HCT116 (cell line): ENCODE measurements around the gene GDPD5. TPM values are rescaled to one million over a fixed set of nuclear protein-coding genes. Genes with fewer than 3 reads are reported as not detected.

ENCODE experiments used
- ATAC-seq: fragments of 200-7000 bp; cut with Tn5 transposase; 2 replicates; pipeline ENCODE4 v1.9.1; 2020; ENCODE audit warnings: mild to moderate bottlenecking, moderate library complexity
- BruUV-seq: library from RNA; stranded (reverse); fragments of 400-500 nt; replicated peaks from 2 replicates; lab custom pipeline; 2021; lab: Mats Ljungman, UMichigan
- CTCF ChIA-PET: fragments of 300-600 bp; sonication (Branson Sonifier 250); formaldehyde crosslinking; loops from one replicate; lab custom pipeline; 2021; ENCODE audit warnings: antibody characterized with exemption; lab: Charles Lee
- POLR2A ChIA-PET: fragments of 300-600, 350-600 bp; sonication (Branson Sonifier 250); formaldehyde crosslinking; loops from one replicate; lab custom pipeline; 2021; ENCODE audit warnings: antibody characterized with exemption; lab: Charles Lee
- RAD21 ChIA-PET, 2 experiments: fragments of 300-600 bp; sonication (Branson Sonifier 250); formaldehyde crosslinking; loops; one replicate each; lab custom pipeline; 2023; ENCODE audit warnings: low total read pairs in 2 of 2; ENCODE audit not compliant: uncharacterized antibody in 2 of 2, unreplicated experiment in 2 of 2, low non-redundant PET in 1 of 2; lab: Charles Lee
- DNase-seq: peaks from one replicate; pipeline ENCODE4 v3.0.0-alpha.2; 2010; ENCODE audit warnings: low read depth, low spot score
- H2AFZ ChIP-seq: fragments of 200-600 bp; shearing (Covaris generic), sonication (generic); 2 replicates; pipeline ENCODE4 v1.6.1; 2017; ENCODE audit warnings: low read depth, mixed run types, mixed read lengths, antibody characterized with exemption, low read length; ENCODE audit not compliant: poor library complexity, severe bottlenecking
- H3K27ac ChIP-seq: 2 replicates; pipeline ENCODE4 v1.5.1; 2012; ENCODE audit warnings: low read depth, low read length
- H3K27me3 ChIP-seq: fragments of 200-600 bp; sonication (generic); 2 replicates; pipeline ENCODE4 v1.6.1; 2016; ENCODE audit warnings: mixed run types, low read length, mixed read lengths; ENCODE audit not compliant: insufficient read depth
- H3K36me3 ChIP-seq, 2 experiments: fragments of 200-500 bp in 1 of 2; fragments of 200-600 bp in 1 of 2; sonication (Bioruptor generic) in 1 of 2; sonication (generic) in 1 of 2; 2 replicates each; pipeline versions ENCODE4 v1.5.1 to v1.6.1; 2014 to 2016; ENCODE audit warnings: low read length in 2 of 2, inconsistent platforms in 1 of 2, mixed read lengths in 1 of 2, mixed run types in 1 of 2; ENCODE audit not compliant: insufficient read depth in 2 of 2, control insufficient read depth in 1 of 2
- H3K4me1 ChIP-seq, 2 experiments: fragments of 200-600 bp in 1 of 2; sonication (generic) in 1 of 2; 2 replicates each; pipeline versions ENCODE4 v1.5.1 to v1.6.1; 2012 to 2017; ENCODE audit warnings: low read length in 2 of 2, inconsistent platforms in 1 of 2, mild to moderate bottlenecking in 1 of 2, mixed read lengths in 1 of 2, mixed run types in 1 of 2, moderate library complexity in 1 of 2; ENCODE audit not compliant: insufficient read depth in 2 of 2, control insufficient read depth in 1 of 2
- H3K4me2 ChIP-seq: fragments of 200-600 bp; sonication (generic); 2 replicates; pipeline ENCODE4 v1.6.1; 2017; ENCODE audit warnings: mixed run types, low read length, mixed read lengths
- H3K4me3 ChIP-seq, 2 experiments: fragments of 200-600 bp in 1 of 2; sonication (generic) in 1 of 2; replicated peaks in 1 of 2; 2 replicates each; pipeline ENCODE4 v1.5.1; 2011 to 2016; ENCODE audit warnings: low read length in 2 of 2, control low read depth in 1 of 2, low read depth in 1 of 2, mild to moderate bottlenecking in 1 of 2, mixed read lengths in 1 of 2, mixed run types in 1 of 2
- H3K79me2 ChIP-seq: fragments of 200-600 bp; sonication (generic); 2 replicates; pipeline ENCODE4 v1.6.1; 2017; ENCODE audit warnings: mild to moderate bottlenecking, mixed run types, low read length, moderate library complexity, mixed read lengths; ENCODE audit not compliant: insufficient read depth
- H3K9ac ChIP-seq: fragments of 200-600 bp; sonication (generic); 2 replicates; pipeline ENCODE4 v1.6.1; 2016; ENCODE audit warnings: low read length, mixed read lengths
- H3K9me2 ChIP-seq: fragments of 200-600 bp; sonication (generic), shearing (Covaris generic); 2 replicates; pipeline ENCODE4 v1.6.1; 2017; ENCODE audit warnings: mixed run types, mild to moderate bottlenecking, moderate library complexity; ENCODE audit not compliant: insufficient read depth
- H3K9me3 ChIP-seq, 2 experiments: fragments of 200-500 bp in 1 of 2; fragments of 200-600 bp in 1 of 2; sonication (Bioruptor generic) in 1 of 2; sonication (generic) in 1 of 2; 2 replicates each; pipeline ENCODE4 v1.6.1; 2014 to 2017; ENCODE audit warnings: low read length in 2 of 2, mixed read lengths in 2 of 2, inconsistent platforms in 1 of 2, low read depth in 1 of 2, mild to moderate bottlenecking in 1 of 2, mixed run types in 1 of 2, moderate library complexity in 1 of 2; ENCODE audit not compliant: control insufficient read depth in 1 of 2, insufficient read depth in 1 of 2
- H4K20me1 ChIP-seq: fragments of 200-600 bp; sonication (generic), shearing (Covaris generic); 2 replicates; pipeline ENCODE4 v1.6.1; 2017; ENCODE audit warnings: mixed run types, mild to moderate bottlenecking, moderate library complexity; ENCODE audit not compliant: insufficient read depth
- CBX3 ChIP-seq: IDR thresholded peaks from 2 replicates; pipeline ENCODE4 v1.6.1; 2012; ENCODE audit warnings: low read depth
- CTCF ChIP-seq, 3 experiments: fragments of 200-600 bp in 1 of 3; sonication (generic) in 1 of 3; IDR thresholded peaks in 2 of 3; conservative IDR thresholded peaks in 1 of 3; 2 replicates each; pipeline ENCODE4 v1.5.1; 2012 to 2017; ENCODE audit warnings: low read depth in 2 of 3, low read length in 2 of 3, antibody characterized with exemption in 1 of 3, borderline replicate concordance in 1 of 3, control low read depth in 1 of 3, mild to moderate bottlenecking in 1 of 3, mixed read lengths in 1 of 3, mixed run types in 1 of 3, moderate library complexity in 1 of 3; ENCODE audit not compliant: insufficient read depth in 1 of 3
- EGR1 ChIP-seq: IDR thresholded peaks from 2 replicates; pipeline ENCODE4 v1.6.1; 2012; ENCODE audit warnings: low read depth
- ELF1 ChIP-seq: IDR thresholded peaks from 2 replicates; pipeline ENCODE4 v1.6.1; 2012; ENCODE audit warnings: low read depth, borderline replicate concordance
- EZH2 ChIP-seq: fragments of 200-600 bp; sonication (generic); IDR thresholded peaks from 2 replicates; pipeline ENCODE4 v1.6.1; 2017; ENCODE audit warnings: antibody characterized with exemption, mixed run types
- EZH2phosphoT487 ChIP-seq: fragments of 200-600 bp; IDR thresholded peaks from 2 replicates; pipeline ENCODE4 v1.6.1; 2018; ENCODE audit warnings: antibody characterized with exemption, borderline replicate concordance
- JUND ChIP-seq: IDR thresholded peaks from 2 replicates; pipeline ENCODE4 v1.6.1; 2012
- MAX ChIP-seq: IDR thresholded peaks from 2 replicates; pipeline ENCODE4 v1.6.1; 2012
- POLR2AphosphoS5 ChIP-seq: IDR thresholded peaks from 2 replicates; pipeline ENCODE4 v1.6.1; 2011; ENCODE audit warnings: mild to moderate bottlenecking, low read depth, low read length, moderate library complexity
- REST ChIP-seq: IDR thresholded peaks from 2 replicates; pipeline ENCODE4 v1.6.1; 2012; ENCODE audit warnings: low read depth
- SIN3A ChIP-seq: IDR thresholded peaks from 2 replicates; pipeline ENCODE4 v1.6.1; 2012; ENCODE audit warnings: low read depth
- SP1 ChIP-seq: IDR thresholded peaks from 2 replicates; pipeline ENCODE4 v1.6.1; 2012; ENCODE audit warnings: low read depth
- SRF ChIP-seq: IDR thresholded peaks from 2 replicates; pipeline ENCODE4 v1.6.1; 2012; ENCODE audit warnings: low read depth
- intact Hi-C: fragments of 100-400 bp; cut with micrococcal nuclease; formaldehyde crosslinking; loops from 2 replicates; pipeline ENCODE4 v1.10.0; 2022
- total RNA-seq: library from RNA; stranded (reverse); gene quantifications from one replicate; pipeline ENCODE4 v1.2.1, GENCODE V29; 2021; ENCODE audit not compliant: unreplicated experiment
- TF ChIP-seq, protein P1 (sequence below): IDR thresholded peaks from 2 replicates; pipeline ENCODE4 v1.6.1; 2012

Gene GDPD5
- total RNA-seq, 1 experiment from 2014 or later, result 27.5 TPM

DNA sequence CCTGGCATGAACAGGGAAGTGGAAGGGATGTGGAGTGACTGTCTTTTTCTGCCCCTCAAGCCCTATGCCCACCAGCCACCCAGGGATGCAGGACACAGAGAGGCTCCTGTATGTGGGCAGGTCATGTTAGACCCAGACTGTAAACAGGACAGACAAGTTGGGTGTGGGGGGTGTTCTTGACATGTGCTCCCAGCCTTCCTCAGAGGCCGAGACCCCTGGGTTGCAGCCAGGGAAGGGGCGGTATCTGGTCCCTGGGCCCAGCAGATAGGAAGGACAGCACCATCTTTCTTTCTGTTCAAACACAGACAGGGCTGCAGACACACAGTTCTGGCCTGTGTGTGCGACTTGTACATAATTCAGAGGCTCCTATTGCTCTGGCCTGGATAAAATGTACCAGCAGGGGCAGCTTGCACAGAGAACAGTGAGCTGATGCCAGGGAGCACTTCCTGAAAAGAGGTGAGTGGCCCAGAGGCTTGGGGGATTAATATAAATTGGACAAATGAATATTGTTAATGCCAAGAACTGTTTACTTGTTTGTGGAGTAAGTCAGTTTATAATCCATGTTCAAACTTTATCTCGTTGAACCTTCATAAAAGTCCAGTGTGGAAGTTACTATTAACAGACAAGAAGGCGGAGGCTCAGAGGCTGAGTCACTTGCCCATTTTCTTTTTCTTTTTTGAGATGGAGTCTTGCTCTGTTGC, 16.6 kb downstream of the GDPD5 start:
- CTCF ChIA-PET, result no interaction called here
- no peak overlapping the region for H2AFZ ChIP-seq
- no peaks in the 10 kb centered on the region for H3K79me2 ChIP-seq
- no peak overlapping the region for H3K4me2 ChIP-seq
- ATAC-seq, result no peak
- intact Hi-C loops, result no loop called here
- H3K27ac ChIP-seq, result no peak overlapping the region
- no peak overlapping the region for H3K4me3 ChIP-seq
- POLR2A ChIA-PET, result no interaction called here
- TF ChIP-seq REST (no peak), POLR2AphosphoS5 (no peak), CTCF (IDR thresholded peaks at IDR 0.05 in 2 of 3, conservative IDR thresholded peaks at IDR 0.05 in 1 of 3; ENCODE audit: borderline replicate concordance in 1 of 3, insufficient read depth in 1 of 3, low read depth in 2 of 3, low read length in 2 of 3) (no peak), EZH2 (no peak), SP1 (no peak), SRF (no peak), EZH2phosphoT487 (no peak), MAX (no peak), ELF1 (no peak), EGR1 (no peak), JUND (no peak), SIN3A (no peak), CBX3 (no peak)
- TF ChIP-seq, protein P1, sequence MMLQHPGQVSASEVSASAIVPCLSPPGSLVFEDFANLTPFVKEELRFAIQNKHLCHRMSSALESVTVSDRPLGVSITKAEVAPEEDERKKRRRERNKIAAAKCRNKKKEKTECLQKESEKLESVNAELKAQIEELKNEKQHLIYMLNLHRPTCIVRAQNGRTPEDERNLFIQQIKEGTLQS, result no peak
- TF ChIP-seq, all 23 proteins: peak for 0
- RAD21 ChIA-PET, result no interaction called here
- H3K4me1 ChIP-seq, result peaks cover 2 to 13% of the 10 kb centered on the region in 2 experiments; a peak in 1 of 4 replicates
- no peak for DNase-seq
- no peaks in the 10 kb centered on the region for H4K20me1 ChIP-seq
- no peaks in the 10 kb centered on the region for H3K9me2 ChIP-seq
- BruUV-seq, result no TSS peak
- no peaks in the 10 kb centered on the region for H3K36me3 ChIP-seq
- H3K9me3 ChIP-seq, result no peaks in the 10 kb centered on the region
- no peaks in the 10 kb centered on the region for H3K27me3 ChIP-seq
- H3K9ac ChIP-seq, result no peak overlapping the region
